WERI-Rb-1 (cell line): ENCODE results near the gene PACRG.

Source experiments
- DNase-seq: peaks from one replicate; pipeline ENCODE4 v3.0.0-alpha.2; 2020
- H3K27ac ChIP-seq: fragments of 250-450 bp; sonication (Bioruptor Pico); 2 replicates; pipeline ENCODE4 v1.5.1; 2020; ENCODE audit warnings: mild to moderate bottlenecking, moderate library complexity
- H3K27me3 ChIP-seq: fragments of 250-450 bp; sonication (Bioruptor Pico); 2 replicates; pipeline ENCODE4 v1.5.1; 2021; ENCODE audit warnings: mild to moderate bottlenecking, low read depth, moderate library complexity; ENCODE audit not compliant: insufficient read depth, severe bottlenecking
- H3K36me3 ChIP-seq: fragments of 250-450 bp; sonication (Bioruptor Pico); 2 replicates; pipeline ENCODE4 v1.5.1; 2020; ENCODE audit warnings: mild to moderate bottlenecking, moderate library complexity
- H3K4me3 ChIP-seq: 2 replicates; pipeline ENCODE4 v1.5.1; 2011; ENCODE audit warnings: low read depth, mild to moderate bottlenecking, control low read depth, low read length
- H3K9me3 ChIP-seq: fragments of 250-450 bp; sonication (Bioruptor Pico); 2 replicates; pipeline ENCODE4 v1.5.1; 2021; ENCODE audit warnings: mild to moderate bottlenecking, moderate library complexity; ENCODE audit not compliant: severe bottlenecking
- CTCF ChIP-seq: IDR thresholded peaks from 2 replicates; pipeline ENCODE4 v1.5.1; 2011; ENCODE audit warnings: low read depth, mild to moderate bottlenecking, control low read depth, inconsistent platforms, low read length

PACRG gene

GRCh38 chr6:163057260-163057659 lies 329.5 kb downstream of the PACRG start:
- no peak for DNase-seq
- no peak overlapping the region for H3K27ac ChIP-seq
- H3K9me3 ChIP-seq: no peaks in the 10 kb centered on the region
- no peak overlapping the region for H3K4me3 ChIP-seq
- no peak for TF ChIP-seq CTCF
- H3K27me3 ChIP-seq: no peaks in the 10 kb centered on the region
- H3K36me3 ChIP-seq: no peaks in the 10 kb centered on the region

- H3K27me3 ChIP-seq: no peaks in the 10 kb centered on the region
- no peaks in the 10 kb centered on the region for H3K9me3 ChIP-seq
- H3K4me3 ChIP-seq: no peak overlapping the region
- no peak for DNase-seq
- H3K27ac ChIP-seq: no peak overlapping the region
- no peak for TF ChIP-seq CTCF
- no peaks in the 10 kb centered on the region for H3K36me3 ChIP-seq
These were observed 335.0 kb downstream of the PACRG start for GRCh38 chr6:163062790-163063189.

- no peaks in the 10 kb centered on the region for H3K27me3 ChIP-seq
- H3K36me3 ChIP-seq: no peaks in the 10 kb centered on the region
- no peak for DNase-seq
- no peak overlapping the region for H3K4me3 ChIP-seq
- no peak for TF ChIP-seq CTCF
- H3K27ac ChIP-seq: no peak overlapping the region
- no peaks in the 10 kb centered on the region for H3K9me3 ChIP-seq
These were observed 335.8 kb downstream of the PACRG start for GRCh38 chr6:163063561-163063960.

- Histone ChIP-seq H3K4me3 (no peak overlapping the region), H3K27ac (no peak overlapping the region), H3K27me3 (no peaks in the 10 kb centered on the region), H3K9me3 (no peaks in the 10 kb centered on the region), H3K36me3 (no peaks in the 10 kb centered on the region)
- DNase-seq: no peak
- TF ChIP-seq CTCF: no peak
These were observed 336.6 kb downstream of the PACRG start for GRCh38 chr6:163064397-163064796.

- no peak for DNase-seq
- Histone ChIP-seq H3K9me3 (no peaks in the 10 kb centered on the region), H3K27ac (no peak overlapping the region), H3K36me3 (no peaks in the 10 kb centered on the region), H3K27me3 (no peaks in the 10 kb centered on the region), H3K4me3 (no peak overlapping the region)
- no peak for TF ChIP-seq CTCF
These were observed 338.4 kb downstream of the PACRG start for GRCh38 chr6:163066200-163066599.

GRCh38 chr6:163077134-163077533 lies 349.4 kb downstream of the PACRG start:
- TF ChIP-seq CTCF: no peak

More at GRCh38 chr6:163077134-163077533, 349.4 kb downstream of the PACRG start:
- H3K36me3 ChIP-seq: no peaks in the 10 kb centered on the region
- H3K27me3 ChIP-seq: no peaks in the 10 kb centered on the region
- no peak overlapping the region for H3K27ac ChIP-seq
- no peak overlapping the region for H3K4me3 ChIP-seq
- H3K9me3 ChIP-seq: no peaks in the 10 kb centered on the region
- no peak for DNase-seq
